ENCODE results near the gene APEH. TPM values are rescaled to one million over a fixed set of nuclear protein-coding genes. Genes with fewer than 3 reads are reported as not detected.

APEH gene
- total RNA-seq, 2 donors from 2014 or later, result 58.7 to 67.7 TPM

DNA sequence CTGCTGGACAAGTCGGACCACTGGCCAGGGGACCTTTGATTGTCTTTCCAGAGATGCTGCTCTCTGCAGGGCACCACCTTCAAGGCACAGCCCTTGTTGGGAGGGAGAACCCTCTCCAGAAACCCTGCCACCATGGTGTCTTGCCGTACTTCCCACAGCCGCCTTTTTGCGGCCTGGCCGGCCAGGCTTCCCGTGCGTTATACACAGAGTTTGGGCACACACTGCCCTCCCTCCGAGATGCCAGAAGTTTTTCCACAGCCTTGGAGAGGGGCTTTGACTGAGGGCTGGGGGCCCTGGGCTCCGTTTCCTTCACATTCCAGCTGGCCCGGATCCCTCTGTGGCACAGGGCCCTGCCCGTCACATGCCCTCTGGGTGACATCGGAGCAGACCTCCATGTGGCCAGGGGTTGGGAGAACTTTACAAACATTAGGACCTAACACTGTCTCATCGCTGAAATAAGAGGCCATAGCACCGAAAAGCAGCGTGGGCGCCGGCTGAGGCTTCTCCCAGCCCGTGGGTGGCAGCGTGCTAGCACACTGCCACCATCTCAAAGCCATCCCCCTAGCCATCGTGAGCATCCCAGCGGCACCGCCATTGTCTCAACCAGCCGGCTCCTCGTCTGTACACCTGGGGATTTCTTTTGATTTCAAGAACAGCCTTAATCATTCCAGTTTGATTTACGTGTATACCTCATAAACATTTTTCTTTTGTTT is 6.3 kb upstream of the APEH start:
- Histone ChIP-seq H3K4me3 (no peak overlapping the region), H3K4me1 (peaks cover 25% of the 10 kb centered on the region), H3K36me3 (replicated peaks in 1 of 2; ENCODE audit: insufficient read depth in 1 of 2, low read depth in 2 of 2) (no peaks in the 10 kb centered on the region), H3K27me3 (no peaks in the 10 kb centered on the region), H3K9me3 (no peaks in the 10 kb centered on the region), H3K27ac (no peak overlapping the region)
- DNase-seq (no peak), ATAC-seq (no peak)
- TF ChIP-seq, protein P1, sequence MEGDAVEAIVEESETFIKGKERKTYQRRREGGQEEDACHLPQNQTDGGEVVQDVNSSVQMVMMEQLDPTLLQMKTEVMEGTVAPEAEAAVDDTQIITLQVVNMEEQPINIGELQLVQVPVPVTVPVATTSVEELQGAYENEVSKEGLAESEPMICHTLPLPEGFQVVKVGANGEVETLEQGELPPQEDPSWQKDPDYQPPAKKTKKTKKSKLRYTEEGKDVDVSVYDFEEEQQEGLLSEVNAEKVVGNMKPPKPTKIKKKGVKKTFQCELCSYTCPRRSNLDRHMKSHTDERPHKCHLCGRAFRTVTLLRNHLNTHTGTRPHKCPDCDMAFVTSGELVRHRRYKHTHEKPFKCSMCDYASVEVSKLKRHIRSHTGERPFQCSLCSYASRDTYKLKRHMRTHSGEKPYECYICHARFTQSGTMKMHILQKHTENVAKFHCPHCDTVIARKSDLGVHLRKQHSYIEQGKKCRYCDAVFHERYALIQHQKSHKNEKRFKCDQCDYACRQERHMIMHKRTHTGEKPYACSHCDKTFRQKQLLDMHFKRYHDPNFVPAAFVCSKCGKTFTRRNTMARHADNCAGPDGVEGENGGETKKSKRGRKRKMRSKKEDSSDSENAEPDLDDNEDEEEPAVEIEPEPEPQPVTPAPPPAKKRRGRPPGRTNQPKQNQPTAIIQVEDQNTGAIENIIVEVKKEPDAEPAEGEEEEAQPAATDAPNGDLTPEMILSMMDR (IDR thresholded peaks at IDR 0.05), result no peak
- no peak for TF ChIP-seq POLR2A (IDR thresholded peaks at IDR 0.05)
- intact Hi-C loops (cut with DNase I), result loop anchor here (5.0 kb wide), 1 partner anchor 121 kb away; no protein-coding TSS in a partner anchor
- WGBS, 2 donors, result 69% methylated on average over 25 of the region's 25 CpGs

DNA sequence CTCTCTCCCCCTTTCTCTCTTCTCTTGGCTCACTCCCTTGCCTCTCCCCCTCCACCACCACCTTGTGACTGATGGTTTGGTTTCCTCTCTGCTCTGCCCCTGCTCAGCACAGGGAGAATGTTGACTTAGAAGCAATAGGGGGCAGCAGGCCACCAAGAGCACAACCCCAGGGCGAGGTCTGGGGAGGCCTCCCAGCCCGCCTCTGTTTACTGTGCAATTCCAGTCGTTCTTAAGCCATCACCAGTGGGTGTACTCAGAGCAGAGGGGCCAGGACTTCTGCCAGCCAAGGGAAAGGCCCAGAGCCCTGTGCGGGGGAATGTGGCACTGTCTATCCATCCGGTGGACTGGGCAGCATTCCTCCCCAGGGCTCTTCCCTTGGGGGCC is 5.7 kb upstream of the APEH start:
- ATAC-seq (no peak), DNase-seq (no peak)
- no peak overlapping the region for H3K4me3 ChIP-seq
- H3K27me3 ChIP-seq, result no peaks in the 10 kb centered on the region
- intact Hi-C loops (cut with DNase I), result loop anchor here (5.0 kb wide), 1 partner anchor 121 kb away; no protein-coding TSS in a partner anchor
- no peaks in the 10 kb centered on the region for H3K9me3 ChIP-seq
- WGBS, 2 donors, result 21 to 30% methylated on average over 3 to 5 of the region's 5 CpGs
- no peak overlapping the region for H3K27ac ChIP-seq
- no peaks in the 10 kb centered on the region for H3K36me3 ChIP-seq (replicated peaks in 1 of 2; ENCODE audit: insufficient read depth in 1 of 2, low read depth in 2 of 2)
- peaks cover 30% of the 10 kb centered on the region for H3K4me1 ChIP-seq
- TF ChIP-seq, protein P1 (IDR thresholded peaks at IDR 0.05), result no peak
- TF ChIP-seq POLR2A (IDR thresholded peaks at IDR 0.05), result no peak

DNA sequence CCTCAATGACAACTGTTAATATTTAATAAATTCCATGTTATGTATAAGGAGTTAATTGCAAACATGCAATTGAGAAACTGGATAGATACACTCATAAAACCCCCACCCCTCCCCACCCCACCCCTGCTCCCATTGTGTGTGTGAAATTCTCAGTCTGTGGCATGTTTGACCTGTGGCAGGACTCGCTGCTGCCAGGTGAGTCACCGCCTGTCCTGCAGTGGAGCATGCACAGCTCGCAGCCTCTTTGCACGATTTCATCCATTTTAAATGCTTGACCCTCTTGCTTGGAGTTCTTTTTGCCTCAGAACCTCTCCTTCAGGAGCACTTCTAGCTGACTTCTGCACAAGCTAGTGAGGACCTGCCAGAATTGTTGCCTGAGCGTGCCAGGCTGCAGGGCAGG is 5.3 kb upstream of the APEH start:
- no peak overlapping the region for H3K4me3 ChIP-seq
- no peaks in the 10 kb centered on the region for H3K27me3 ChIP-seq
- TF ChIP-seq, protein P1 (IDR thresholded peaks at IDR 0.05), result no peak
- no peak for TF ChIP-seq POLR2A (IDR thresholded peaks at IDR 0.05)
- no peak overlapping the region for H3K27ac ChIP-seq
- no peaks in the 10 kb centered on the region for H3K9me3 ChIP-seq
- intact Hi-C loops (cut with DNase I), result loop anchor here (5.0 kb wide), 1 partner anchor 122 kb away; no protein-coding TSS in a partner anchor
- 8 to 31% methylated on average over 4 to 5 of the region's 5 CpGs for WGBS, 2 donors
- no peak for ATAC-seq
- H3K4me1 ChIP-seq, result peaks cover 34% of the 10 kb centered on the region
- no peaks in the 10 kb centered on the region for H3K36me3 ChIP-seq (replicated peaks in 1 of 2; ENCODE audit: insufficient read depth in 1 of 2, low read depth in 2 of 2)
- DNase-seq, result peak in 1 of 4 donors; percentile 71

DNA sequence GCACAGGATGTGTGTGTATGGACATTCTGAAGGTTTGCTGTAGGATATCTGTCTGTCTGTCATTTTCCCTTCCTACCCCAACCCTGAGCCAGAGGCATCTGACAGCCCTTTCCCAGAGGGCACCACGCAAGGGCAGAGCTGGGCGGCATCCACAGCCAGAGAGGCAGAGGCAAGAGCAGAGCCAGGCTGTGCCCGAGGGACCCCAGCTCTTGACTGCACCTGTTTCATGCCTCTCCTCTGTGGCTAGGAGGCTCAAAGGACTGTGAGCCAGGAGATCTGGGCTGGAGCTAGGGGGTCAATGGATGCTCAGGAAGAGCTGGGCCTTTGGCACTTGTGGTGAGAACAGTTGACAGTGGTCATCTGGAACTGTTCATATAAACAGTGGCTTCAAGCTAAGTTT is 4.8 kb upstream of the APEH start:
- DNase-seq (no peak), ATAC-seq (no peak)
- Histone ChIP-seq H3K27me3 (no peaks in the 10 kb centered on the region), H3K4me3 (no peak overlapping the region), H3K36me3 (replicated peaks in 1 of 2; ENCODE audit: insufficient read depth in 1 of 2, low read depth in 2 of 2) (no peaks in the 10 kb centered on the region), H3K27ac (no peak overlapping the region), H3K9me3 (no peaks in the 10 kb centered on the region), H3K4me1 (peaks cover 36% of the 10 kb centered on the region)
- intact Hi-C loops (cut with DNase I), result loop anchor here (5.0 kb wide), 1 partner anchor 122 kb away; no protein-coding TSS in a partner anchor
- no peak for TF ChIP-seq POLR2A (IDR thresholded peaks at IDR 0.05)
- TF ChIP-seq, protein P1 (IDR thresholded peaks at IDR 0.05), result no peak
- WGBS, 2 donors, result 55 to 100% methylated on average over 1 to 3 of the region's 3 CpGs

DNA sequence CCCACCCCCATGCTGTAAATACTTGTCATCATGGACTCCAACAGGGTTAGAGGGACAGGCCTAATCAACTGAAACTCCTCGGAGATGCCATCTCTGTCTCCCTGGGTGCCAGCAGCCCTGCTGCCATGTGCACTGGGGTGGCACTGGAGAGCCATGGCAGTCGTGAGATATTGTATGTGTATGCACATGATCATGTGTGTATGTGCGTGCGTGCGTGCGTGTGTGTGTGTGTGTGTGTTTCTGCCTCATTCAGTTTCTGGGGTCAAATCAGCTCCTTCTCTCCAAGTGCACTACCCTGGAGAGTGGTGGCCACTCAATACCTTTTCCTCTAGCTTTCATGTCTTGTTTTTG is 3.2 kb upstream of the APEH start:
- Histone ChIP-seq H3K27me3 (no peaks in the 10 kb centered on the region), H3K9me3 (no peaks in the 10 kb centered on the region), H3K4me3 (no peak overlapping the region), H3K4me1 (peaks cover 41% of the 10 kb centered on the region), H3K36me3 (replicated peaks in 1 of 2; ENCODE audit: insufficient read depth in 1 of 2, low read depth in 2 of 2) (no peaks in the 10 kb centered on the region), H3K27ac (no peak overlapping the region)
- TF ChIP-seq, protein P1 (IDR thresholded peaks at IDR 0.05), result no peak
- no peak for TF ChIP-seq POLR2A (IDR thresholded peaks at IDR 0.05)
- DNase-seq, result no peak
- intact Hi-C loops (cut with DNase I), result no loop called here
- no peak for ATAC-seq
- WGBS, 2 donors, result 57 to 62% methylated on average over 5 to 6 of the region's 6 CpGs

Data from body of pancreas (tissue), 4 donors.